Measurements from ENCODE around the gene PFKM. TPM values are rescaled to one million over a fixed set of nuclear protein-coding genes. Genes with fewer than 3 reads are reported as not detected.

The PFKM gene
- total RNA-seq, 4 donors from 2014 or later, result 55.6 to 71.3 (median 63.4) TPM

Small RNA genes lying within 50 kb of the gene (small RNA-seq; reads per million reads assigned to genes)
- gene MIR6505 (0 to 0.37 (median 0.17) reads per million in 3 donors), gene RNU6-1203P (0 reads per million in 3 donors)

Other genes starting within 250 kb of the PFKM start
- 1 to 10 TPM in 3 of 4 donors, under 1 TPM in 1; 0.42 to 2.8 (median 2.1) TPM for gene VDR, start 214.4 kb upstream of the PFKM start, total RNA-seq
- gene TMEM106C, start 155.8 kb upstream of the PFKM start, total RNA-seq, result 10 to 100 TPM; 68.6 to 98.8 (median 72.0) TPM
- not detected for gene COL2A1, start 114.9 kb upstream of the PFKM start, total RNA-seq
- gene SENP1, start 13.3 kb upstream of the PFKM start, total RNA-seq, result 10 to 100 TPM; 12.9 to 19.2 (median 14.3) TPM
- gene ASB8, start 38.2 kb downstream of the PFKM start, total RNA-seq, result 10 to 100 TPM; 32.1 to 40.9 (median 36.2) TPM
- gene CCDC184, start 64.3 kb downstream of the PFKM start, total RNA-seq, result 1 to 10 TPM in 3 of 4 donors, under 1 TPM in 1; 0.66 to 2.5 (median 1.7) TPM
- gene OR10AD1, start 83.9 kb downstream of the PFKM start, total RNA-seq, result not detected
- gene ZNF641, start 231.6 kb downstream of the PFKM start, total RNA-seq, result 10 to 100 TPM; 23.0 to 33.2 (median 29.6) TPM